HepG2 (cell line): ENCODE results near the gene MTUS2. TPM values are rescaled to one million over a fixed set of nuclear protein-coding genes. Genes with fewer than 3 reads are reported as not detected.

Experiments used
- ATAC-seq: fragments of 200-7000 bp; cut with Tn5 transposase; 3 replicates; pipeline ENCODE4 v1.9.1; 2020; ENCODE audit warnings: mild to moderate bottlenecking, moderate library complexity
- BruUV-seq: library from RNA; stranded (reverse); fragments of 400-500 nt; replicated peaks from 2 replicates; lab custom pipeline; 2021; lab: Mats Ljungman, UMichigan
- CTCF ChIA-PET: fragments of 300-600 bp; formaldehyde crosslinking; extraction: SDS; loops from one replicate; lab custom pipeline; 2021; ENCODE audit warnings: low total read pairs, inconsistent platforms, low intra/inter-chr PET ratio; lab: Yijun Ruan, JAX
- POLR2A ChIA-PET: fragments of 350-600 bp; sonication (Branson Sonifier 250); formaldehyde crosslinking; loops from one replicate; lab custom pipeline; 2020; ENCODE audit warnings: antibody characterized with exemption, inconsistent platforms; lab: Yijun Ruan, JAX
- DNase-seq: peaks from one replicate; pipeline ENCODE4 v3.0.0-alpha.2; 2015; ENCODE audit warnings: low spot score
- FAIRE-seq: peaks from 3 replicates; lab custom pipeline; 2011; peaks lifted over from hg19 to GRCh38; lab: Jason Lieb, UNC
- H2AFZ ChIP-seq: one replicate; pipeline ENCODE4 v1.6.1; 2011; ENCODE audit warnings: low read length, inconsistent platforms
- H3K27ac ChIP-seq: fragments of 300-600 bp; 3 replicates; pipeline ENCODE4 v1.8.0; 2011; ENCODE audit warnings: mixed run types, mild to moderate bottlenecking, mixed read lengths, low read length, inconsistent platforms; ENCODE audit not compliant: insufficient read depth; ENCODE audit errors: extremely low read length
- H3K27me3 ChIP-seq, 2 experiments: fragments of 200-600 bp in 1 of 2; 2 replicates in 1 of 2; 3 replicates in 1 of 2; pipeline versions ENCODE4 v1.6.0 to v1.8.0; 2011; ENCODE audit warnings: low read length in 2 of 2, mild to moderate bottlenecking in 2 of 2, moderate library complexity in 2 of 2, inconsistent platforms in 1 of 2; ENCODE audit not compliant: insufficient read depth in 2 of 2, control insufficient read depth in 1 of 2
- H3K36me3 ChIP-seq, 2 experiments: fragments of 200-600 bp in 1 of 2; replicated peaks in 1 of 2; 2 replicates in 1 of 2; 3 replicates in 1 of 2; pipeline versions ENCODE4 v1.5.1 to v1.8.0; 2011; ENCODE audit warnings: low read length in 2 of 2, inconsistent platforms in 1 of 2; ENCODE audit not compliant: insufficient read depth in 2 of 2, control insufficient read depth in 1 of 2
- H3K4me1 ChIP-seq: 2 replicates; pipeline ENCODE4 v1.5.1; 2012; ENCODE audit warnings: low read length, inconsistent platforms; ENCODE audit not compliant: insufficient read depth
- H3K4me2 ChIP-seq: 2 replicates; pipeline ENCODE4 v1.6.0; 2011; ENCODE audit warnings: low read depth, low read length, inconsistent platforms
- H3K4me3 ChIP-seq, 3 experiments: fragments of 200-600 bp in 1 of 3; sonication (generic), shearing (Covaris generic) in 1 of 3; replicated peaks in 1 of 3; 2 replicates each; pipeline ENCODE4 v1.5.1; 2011 to 2016; ENCODE audit warnings: low read length in 3 of 3, inconsistent platforms in 2 of 3, low read depth in 2 of 3, mild to moderate bottlenecking in 2 of 3, control low read depth in 1 of 3, mixed read lengths in 1 of 3; ENCODE audit not compliant: insufficient read depth in 1 of 3
- H3K79me2 ChIP-seq: one replicate; pipeline ENCODE4 v1.6.1; 2011; ENCODE audit warnings: low read length, inconsistent platforms; ENCODE audit not compliant: insufficient read depth
- H3K9ac ChIP-seq: 2 replicates; pipeline ENCODE4 v1.6.0; 2011; ENCODE audit warnings: mild to moderate bottlenecking, low read depth, low read length, inconsistent platforms; ENCODE audit not compliant: insufficient read depth
- H3K9me3 ChIP-seq: 2 replicates; pipeline ENCODE4 v1.5.1; 2012; ENCODE audit warnings: mild to moderate bottlenecking, low read length
- H4K20me1 ChIP-seq: 2 replicates; pipeline ENCODE4 v1.6.0; 2011; ENCODE audit warnings: inconsistent platforms, mild to moderate bottlenecking, low read length, moderate library complexity; ENCODE audit not compliant: insufficient read depth
- ATF6 ChIP-seq: sonication (generic); formaldehyde crosslinking; conservative IDR thresholded peaks from 2 replicates; pipeline ENCODE4 v1.4.0; 2020; ENCODE audit warnings: missing genetic modification reagents
- BRCA1 ChIP-seq: sonication (generic); formaldehyde crosslinking; IDR thresholded peaks from 2 replicates; pipeline ENCODE4 v1.4.0; 2020; ENCODE audit warnings: missing genetic modification reagents
- GPN1 ChIP-seq: sonication (generic); formaldehyde crosslinking; IDR thresholded peaks from 2 replicates; pipeline ENCODE4 v1.5.1; 2020; ENCODE audit warnings: missing genetic modification reagents, borderline replicate concordance
- KDM5B ChIP-seq: sonication (generic); formaldehyde crosslinking; IDR thresholded peaks from 2 replicates; pipeline ENCODE4 v1.4.0; 2020; ENCODE audit warnings: missing genetic modification reagents, mild to moderate bottlenecking, borderline replicate concordance
- MATR3 ChIP-seq: sonication (generic); formaldehyde crosslinking; IDR thresholded peaks from 2 replicates; pipeline ENCODE4 v1.4.0; 2020; ENCODE audit warnings: missing genetic modification reagents
- NR3C1 ChIP-seq: sonication (generic); formaldehyde crosslinking; IDR thresholded peaks from 2 replicates; pipeline ENCODE4 v1.4.0; 2020; ENCODE audit warnings: missing genetic modification reagents
- RBM22 ChIP-seq: fragments of 200-400 bp; formaldehyde crosslinking; optimal IDR thresholded peaks from 2 replicates; pipeline ENCODE3; 2017; ENCODE audit warnings: mild to moderate bottlenecking, low read length, moderate library complexity
- RFX3 ChIP-seq: IDR thresholded peaks from 2 replicates; pipeline ENCODE4 v1.6.1; 2016; ENCODE audit warnings: missing biosample characterization, missing genetic modification reagents
- RFXANK ChIP-seq: IDR thresholded peaks from 2 replicates; pipeline ENCODE4 v1.6.1; 2016
- SMARCC2 ChIP-seq: fragments of 450-650 bp; IDR thresholded peaks from 2 replicates; pipeline ENCODE4 v1.6.1; 2017; ENCODE audit warnings: antibody characterized with exemption, mild to moderate bottlenecking
- SSRP1 ChIP-seq: IDR thresholded peaks from 2 replicates; pipeline ENCODE4 v1.6.1; 2016; ENCODE audit warnings: control low read depth
- ZBTB20 ChIP-seq: sonication (generic); formaldehyde crosslinking; IDR thresholded peaks from 2 replicates; pipeline ENCODE4 v1.8.1; 2023; ENCODE audit warnings: missing genetic modification reagents, low read depth, mild to moderate bottlenecking, borderline replicate concordance
- ZBTB49 ChIP-seq: sonication (generic); formaldehyde crosslinking; IDR thresholded peaks from 2 replicates; pipeline ENCODE4 v1.4.0; 2020; ENCODE audit warnings: missing genetic modification reagents, borderline replicate concordance
- ZFP1 ChIP-seq: IDR thresholded peaks from 2 replicates; pipeline ENCODE4 v1.6.1; 2016
- ZNF557 ChIP-seq: sonication (generic); formaldehyde crosslinking; IDR thresholded peaks from 2 replicates; pipeline ENCODE4 v1.4.0; 2020; ENCODE audit warnings: missing genetic modification reagents
- ZNF616 ChIP-seq: sonication (generic); formaldehyde crosslinking; IDR thresholded peaks from 2 replicates; pipeline ENCODE4 v1.5.0; 2020; ENCODE audit warnings: low read depth, mild to moderate bottlenecking, missing genetic modification reagents
- ZNF674 ChIP-seq: sonication (generic); formaldehyde crosslinking; IDR thresholded peaks from 2 replicates; pipeline ENCODE4 v1.5.0; 2020; ENCODE audit warnings: low read depth, mild to moderate bottlenecking, missing genetic modification reagents
- ZSCAN21 ChIP-seq: sonication (generic); formaldehyde crosslinking; IDR thresholded peaks from 2 replicates; pipeline ENCODE4 v1.8.0; 2022; ENCODE audit warnings: mild to moderate bottlenecking, missing genetic modification reagents, moderate library complexity, borderline replicate concordance
- WGBS: methylation state at CpG from one replicate; pipeline ENCODE4 v1.1.6; 2017; ENCODE audit warnings: low lambda C conversion rate; 5-methylcytosine and 5-hydroxymethylcytosine counted together
- in situ Hi-C: cut with HindIII; loops from 2 replicates; pipeline ENCODE4 v1.10.0; 2017; ENCODE audit warnings: low pct_unique_long_range_greater_than_20kb; ENCODE audit not compliant: extremely low pct_ligation_motif_present
- intact Hi-C: fragments of 100-400 bp; cut with micrococcal nuclease; formaldehyde crosslinking; loops from one replicate; pipeline ENCODE4 v1.10.0; 2022; ENCODE audit not compliant: unreplicated experiment
- polyA plus RNA-seq, 8 experiments: library from polyadenylated mRNA; depleted of rRNA in 3 of 8; stranded (reverse) in 7 of 8; unstranded in 1 of 8; fragments of >200 nt; fragmentation: Illumina TruSeq in 4 of 8; extraction: Trizol in 4 of 8; gene quantifications; 2 replicates each; pipeline versions ENCODE4 v1.2.1 to v1.2.3, GENCODE V29; 2011 to 2016; ENCODE audit warnings: low read depth in 4 of 8, missing spikeins in 1 of 8, mixed read lengths in 1 of 8; ENCODE audit not compliant: insufficient read depth in 1 of 8
- total RNA-seq, 5 experiments: library from RNA; depleted of rRNA; stranded (reverse); fragments of >200 nt; fragmentation: Illumina TruSeq; extraction: Trizol; gene quantifications; 2 replicates each; pipeline ENCODE4 v1.2.3, GENCODE V29; 2016; ENCODE audit warnings: low read depth in 1 of 5

The MTUS2 gene
- total and polyA plus RNA-seq, 2 of the 13 experiments (the other 11 are each of a cell fraction or from before 2014, with no cell fraction given) = not detected

- BruUV-seq = no TSS peak
- H3K27ac ChIP-seq = no peak overlapping the region
- intact Hi-C loops = no loop called here
- no peak overlapping the region for H3K9ac ChIP-seq
- DNase-seq (no peak), FAIRE-seq (no peak), ATAC-seq (no peak)
- no peak overlapping the region for H2AFZ ChIP-seq
- in situ Hi-C loops = no loop called here
- no peaks in the 10 kb centered on the region for H4K20me1 ChIP-seq
- no peaks in the 10 kb centered on the region for H3K27me3 ChIP-seq
- 0% methylated on average over 1 of the region's 1 CpG for WGBS
- H3K4me3 ChIP-seq = no peak overlapping the region
- ChIA-PET POLR2A (no interaction called here), CTCF (no interaction called here)
- no peaks in the 10 kb centered on the region for H3K79me2 ChIP-seq
- H3K36me3 ChIP-seq = no peaks in the 10 kb centered on the region
- peaks cover 83% of the 10 kb centered on the region for H3K9me3 ChIP-seq
- no peak for TF ChIP-seq ZBTB20 (CRISPR knock-in tag)
- no peak for TF ChIP-seq ZNF616 (CRISPR knock-in tag)
- no peak for TF ChIP-seq NR3C1 (CRISPR knock-in tag)
- no peak for TF ChIP-seq BRCA1 (CRISPR knock-in tag)
- TF ChIP-seq MATR3 (CRISPR knock-in tag) = no peak
- no peak for TF ChIP-seq RFX3 (CRISPR knock-in tag)
- no peak for TF ChIP-seq SMARCC2
- no peak for TF ChIP-seq RFXANK (CRISPR knock-in tag)
- TF ChIP-seq ZSCAN21 (CRISPR knock-in tag) = no peak
- TF ChIP-seq ZBTB49 (CRISPR knock-in tag) = no peak
- TF ChIP-seq ZNF674 = no peak
- no peak for TF ChIP-seq RBM22
- no peak for TF ChIP-seq ATF6 (CRISPR knock-in tag)
- no peak for TF ChIP-seq ZNF557 (CRISPR knock-in tag)
- TF ChIP-seq SSRP1 (CRISPR knock-in tag) = no peak
- TF ChIP-seq ZFP1 = no peak
- no peak for TF ChIP-seq KDM5B
- no peak for TF ChIP-seq GPN1 (CRISPR knock-in tag)
- H3K4me1 ChIP-seq = no peaks in the 10 kb centered on the region
- H3K4me2 ChIP-seq = no peak overlapping the region
These were observed 295.7 kb downstream of the MTUS2 start for GRCh38 chr13:29115842-29116241.
